Mucosa of descending colon (tissue), 3 donors: Measurements from ENCODE around the gene AGAP1. TPM values are rescaled to one million over a fixed set of nuclear protein-coding genes. Genes with fewer than 3 reads are reported as not detected.

Source experiments
- ATAC-seq: fragments of 200-7000 bp; cut with Tn5 transposase; one replicate; pipeline ENCODE4 v1.9.1; 2020; ENCODE audit warnings: mild to moderate bottlenecking, moderate library complexity
- DNase-seq, 3 donors: peaks; one replicate each; pipeline ENCODE4 v3.0.0-alpha.2; 2020
- H3K36me3 ChIP-seq: fragments of 200-600 bp; one replicate; pipeline ENCODE4 v1.8.0; 2021; ENCODE audit warnings: low read depth, mild to moderate bottlenecking
- H3K4me1 ChIP-seq: fragments of 200-600 bp; one replicate; pipeline ENCODE4 v1.8.0; 2021; ENCODE audit warnings: low read depth, mild to moderate bottlenecking
- H3K4me3 ChIP-seq: fragments of 200-600 bp; one replicate; pipeline ENCODE4 v1.8.0; 2021; ENCODE audit warnings: mild to moderate bottlenecking
- H3K9me3 ChIP-seq: fragments of 200-600 bp; one replicate; pipeline ENCODE4 v1.8.0; 2021; ENCODE audit warnings: mild to moderate bottlenecking
- CTCF ChIP-seq: fragments of 200-600 bp; IDR thresholded peaks from one replicate; pipeline ENCODE4 v1.8.0; 2022; ENCODE audit warnings: antibody characterized with exemption, mild to moderate bottlenecking
- intact Hi-C, 2 donors: fragments of 100-400 bp; cut with DNase I in 1 of 2; cut with micrococcal nuclease in 1 of 2; formaldehyde crosslinking; loops; one replicate each; pipeline versions ENCODE4 v1.11.0 to v1.11.1; 2022; cut with DNase I, micrococcal nuclease
- total RNA-seq, 3 donors: library from RNA; stranded (reverse); fragmentation: NEBNext Ultra II Directional in 2 of 3; extraction: Animal tissue kit (Norgen Biotek cat#: 25700) in 2 of 3; gene quantifications; one replicate each; pipeline versions ENCODE4 v1.2.1 to v1.2.4, GENCODE V29; 2021 to 2023
- donor health status: DM: no; HTN: no; CAD: no; lungs with moderate emphysema.
- donor health status: DM: no; HTN: no; CAD: no.
- donor health status: DM: no; HTN: yes; CAD: no.

Gene AGAP1
- total RNA-seq, 3 donors from 2014 or later: 68.1 to 112 (median 88.9) TPM

DNA sequence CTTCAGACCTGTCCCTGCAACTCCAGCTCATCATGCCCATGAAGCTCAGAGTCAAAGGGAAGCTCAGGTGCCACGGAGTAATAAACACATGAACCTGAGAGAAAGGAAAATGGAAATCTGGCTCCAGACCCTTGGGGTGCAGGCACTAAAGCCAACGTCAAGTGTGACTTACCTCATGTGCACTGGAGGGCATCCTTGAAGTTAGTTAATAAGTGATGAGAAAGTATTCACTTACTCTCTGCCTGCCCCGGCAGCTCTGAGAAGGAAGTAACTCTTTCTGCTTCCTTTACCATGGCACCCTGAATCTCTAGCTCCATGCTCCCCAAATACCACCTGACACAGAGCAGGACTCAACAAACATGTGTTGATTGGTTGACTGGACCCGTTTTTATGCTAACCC, 21.4 kb upstream of the AGAP1 start:
- no peak overlapping the region for H3K4me3 ChIP-seq
- no peak for TF ChIP-seq CTCF
- H3K9me3 ChIP-seq: no peaks in the 10 kb centered on the region
- ATAC-seq (peak; percentile 52), DNase-seq (no peak)
- intact Hi-C loops: no loop called here
- no peaks in the 10 kb centered on the region for H3K36me3 ChIP-seq
- peaks cover 12% of the 10 kb centered on the region for H3K4me1 ChIP-seq

- Histone ChIP-seq H3K4me1 (no peaks in the 10 kb centered on the region), H3K9me3 (no peaks in the 10 kb centered on the region), H3K36me3 (no peaks in the 10 kb centered on the region), H3K4me3 (no peak overlapping the region)
- intact Hi-C loops: no loop called here
- ATAC-seq: no peak
- no peak for TF ChIP-seq CTCF
- no peak for DNase-seq
Observed at GRCh38 chr2:235478609-235479008, 15.2 kb upstream of the AGAP1 start.

GRCh38 chr2:235479604-235480003, 14.2 kb upstream of the AGAP1 start:
- DNase-seq (no peak), ATAC-seq (no peak)
- Histone ChIP-seq H3K4me3 (no peak overlapping the region), H3K4me1 (no peaks in the 10 kb centered on the region), H3K9me3 (no peaks in the 10 kb centered on the region), H3K36me3 (no peaks in the 10 kb centered on the region)
- no peak for TF ChIP-seq CTCF
- intact Hi-C loops: no loop called here

DNA sequence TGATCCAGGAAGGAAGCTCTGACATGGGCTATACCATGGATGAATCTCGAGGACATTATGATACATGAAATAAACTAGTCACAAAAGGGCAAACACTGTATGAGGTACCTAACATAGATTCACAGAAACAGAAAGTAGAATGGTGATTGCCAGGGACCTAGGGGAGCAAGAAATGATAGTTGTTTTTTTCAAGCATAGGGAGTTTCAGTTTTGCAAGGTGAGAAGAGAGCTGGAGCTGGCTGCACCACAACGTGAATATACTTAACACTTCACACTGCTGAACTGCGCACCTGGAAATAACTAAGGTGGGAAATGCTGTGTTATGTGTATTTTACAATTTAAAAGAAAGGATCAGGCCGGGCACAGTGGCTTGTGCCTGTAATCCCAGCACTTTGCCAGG, 13.2 kb upstream of the AGAP1 start:
- DNase-seq (no peak), ATAC-seq (no peak)
- Histone ChIP-seq H3K4me1 (no peaks in the 10 kb centered on the region), H3K9me3 (no peaks in the 10 kb centered on the region), H3K4me3 (no peak overlapping the region), H3K36me3 (no peaks in the 10 kb centered on the region)
- intact Hi-C loops: no loop called here
- no peak for TF ChIP-seq CTCF

DNA sequence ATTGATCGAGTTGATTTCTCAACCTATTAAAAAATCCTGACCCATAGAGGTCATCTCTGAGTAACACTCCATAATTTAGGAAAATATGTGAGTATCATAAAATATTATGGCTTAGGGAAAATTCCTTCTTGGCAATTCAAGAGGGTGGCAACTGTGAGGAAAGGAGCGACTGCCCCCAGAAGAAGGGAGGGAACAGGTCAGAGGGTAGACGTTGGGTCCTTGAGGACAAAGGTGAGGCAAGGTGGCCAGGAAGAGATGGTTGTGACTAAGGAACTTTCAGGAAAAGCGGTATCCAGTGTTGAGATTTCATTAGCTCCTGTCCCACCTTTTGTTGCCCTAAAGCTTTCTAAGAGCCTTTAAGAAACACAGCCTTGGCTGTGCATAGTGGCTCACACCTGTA, 10.5 kb upstream of the AGAP1 start:
- H3K4me3 ChIP-seq: no peak overlapping the region
- ATAC-seq: peak; percentile 70
- TF ChIP-seq CTCF: no peak
- H3K4me1 ChIP-seq: no peaks in the 10 kb centered on the region
- no peaks in the 10 kb centered on the region for H3K36me3 ChIP-seq
- H3K9me3 ChIP-seq: no peaks in the 10 kb centered on the region
- intact Hi-C loops: no loop called here
- no peak for DNase-seq

GRCh38 chr2:235485362-235485761, 8.5 kb upstream of the AGAP1 start:
- no peak overlapping the region for H3K4me3 ChIP-seq
- H3K4me1 ChIP-seq: no peaks in the 10 kb centered on the region
- DNase-seq (no peak), ATAC-seq (no peak)
- H3K9me3 ChIP-seq: no peaks in the 10 kb centered on the region
- no peaks in the 10 kb centered on the region for H3K36me3 ChIP-seq
- no peak for TF ChIP-seq CTCF
- intact Hi-C loops: no loop called here
